B cell (primary cell): ENCODE measurements around the gene MS4A18. TPM values are rescaled to one million over a fixed set of nuclear protein-coding genes. Genes with fewer than 3 reads are reported as not detected.

Source experiments
- ATAC-seq: fragments of 200-7000 bp; cut with Tn5 transposase; one replicate; pipeline ENCODE4 v1.10.0; 2021; ENCODE audit warnings: low read depth, mild to moderate bottlenecking, moderate number of reproducible peaks, moderate library complexity
- CTCF ChIA-PET: fragments of 350-600 bp; sonication (Branson Sonifier 250); formaldehyde crosslinking; loops from one replicate; lab custom pipeline; 2021; ENCODE audit warnings: antibody characterized with exemption, inconsistent platforms; lab: Charles Lee
- POLR2A ChIA-PET: fragments of 350-600 bp; sonication (Branson Sonifier 250); formaldehyde crosslinking; loops from one replicate; lab custom pipeline; 2021; ENCODE audit warnings: antibody characterized with exemption; lab: Charles Lee
- DNase-seq: peaks from one replicate; pipeline ENCODE4 v3.0.0; 2013
- H2AFZ ChIP-seq: 2 replicates; pipeline ENCODE4 v1.6.1; 2012; ENCODE audit warnings: mild to moderate bottlenecking, low read depth, low read length; ENCODE audit not compliant: insufficient read depth, poor library complexity, severe bottlenecking
- H3K27ac ChIP-seq, 2 donors: 1 replicate in 1 of 2; 2 replicates in 1 of 2; pipeline ENCODE4 v1.5.1; 2012 to 2013; ENCODE audit warnings: low read length in 2 of 2, mild to moderate bottlenecking in 2 of 2, moderate library complexity in 1 of 2
- H3K27me3 ChIP-seq, 4 experiments: fragments of 200-600 bp in 1 of 4; sonication (generic) in 1 of 4; replicated peaks in 1 of 4; 1 replicate in 2 of 4; 2 replicates in 2 of 4; pipeline versions ENCODE4 v1.6.1 to v1.7.0; 2013 to 2016; ENCODE audit warnings: low read length in 3 of 4, mild to moderate bottlenecking in 2 of 4, mixed read lengths in 1 of 4, moderate library complexity in 1 of 4; ENCODE audit not compliant: insufficient read depth in 4 of 4, control insufficient read depth in 3 of 4; ENCODE audit errors: control extremely low read depth in 1 of 4
- H3K36me3 ChIP-seq, 2 experiments: replicated peaks in 1 of 2; 1 replicate in 1 of 2; 2 replicates in 1 of 2; pipeline versions ENCODE4 v1.6.1 to v1.7.1; 2013; ENCODE audit warnings: low read length in 1 of 2; ENCODE audit not compliant: insufficient read depth in 2 of 2, control insufficient read depth in 1 of 2; ENCODE audit errors: control extremely low read depth in 1 of 2, extremely low read depth in 1 of 2
- H3K4me1 ChIP-seq, 2 donors: fragments of 200-600 bp in 1 of 2; sonication (generic) in 1 of 2; 1 replicate in 1 of 2; 2 replicates in 1 of 2; pipeline versions ENCODE4 v1.5.1 to v1.6.1; 2013 to 2017; ENCODE audit warnings: low read length in 2 of 2; ENCODE audit not compliant: control insufficient read depth in 2 of 2, insufficient read depth in 2 of 2
- H3K4me2 ChIP-seq: replicated peaks from 2 replicates; pipeline ENCODE3; 2012; ENCODE audit warnings: mild to moderate bottlenecking, low read depth, low read length; ENCODE audit not compliant: poor library complexity, severe bottlenecking
- H3K4me3 ChIP-seq, 5 experiments: fragments of 200-600 bp in 1 of 5; sonication (generic) in 1 of 5; 1 replicate in 3 of 5; 2 replicates in 2 of 5; pipeline versions ENCODE4 v1.5.1 to v1.7.0; 2011 to 2016; ENCODE audit warnings: low read length in 4 of 5, mild to moderate bottlenecking in 4 of 5, low read depth in 2 of 5, control low read depth in 1 of 5, moderate library complexity in 1 of 5; ENCODE audit not compliant: insufficient read depth in 1 of 5; ENCODE audit errors: control extremely low read depth in 1 of 5, extremely low read depth in 1 of 5
- H3K79me2 ChIP-seq: fragments of 200-600 bp; sonication (generic); one replicate; pipeline ENCODE4 v1.6.0; 2016; ENCODE audit warnings: low read length; ENCODE audit not compliant: control insufficient read depth, insufficient read depth
- H3K9ac ChIP-seq: fragments of 200-600 bp; sonication (generic); 2 replicates; pipeline ENCODE4 v1.6.1; 2017; ENCODE audit warnings: mild to moderate bottlenecking, low read length, moderate library complexity
- H3K9me3 ChIP-seq, 3 donors: one replicate each; pipeline versions ENCODE4 v1.6.1 to v1.7.1; 2013; ENCODE audit warnings: low read length in 2 of 3; ENCODE audit not compliant: control insufficient read depth in 2 of 3, insufficient read depth in 1 of 3; ENCODE audit errors: control extremely low read depth in 1 of 3
- H4K20me1 ChIP-seq: 2 replicates; pipeline ENCODE4 v1.6.0; 2012; ENCODE audit warnings: mild to moderate bottlenecking, low read length; ENCODE audit not compliant: insufficient read depth, control insufficient read depth, poor library complexity, severe bottlenecking
- H3K27ac Mint-ChIP-seq: one replicate; pipeline ENCODE4 v1.8.0; 2021; ENCODE audit warnings: mixed read lengths
- H3K27me3 Mint-ChIP-seq: one replicate; pipeline ENCODE4 v1.8.0; 2021; ENCODE audit warnings: mixed read lengths
- H3K4me1 Mint-ChIP-seq: one replicate; pipeline ENCODE4 v1.8.0; 2021; ENCODE audit warnings: mixed read lengths
- H3K4me3 Mint-ChIP-seq: one replicate; pipeline ENCODE4 v1.8.0; 2021; ENCODE audit warnings: mixed read lengths
- H3K9me3 Mint-ChIP-seq: one replicate; pipeline ENCODE4 v1.8.0; 2022; ENCODE audit warnings: mixed read lengths; ENCODE audit not compliant: insufficient read depth
- EZH2 ChIP-seq: IDR thresholded peaks from 2 replicates; pipeline ENCODE4 v1.6.1; 2012; ENCODE audit warnings: borderline replicate concordance, low read depth, mild to moderate bottlenecking, moderate library complexity, low read length; ENCODE audit not compliant: insufficient read depth, poor library complexity, severe bottlenecking
- WGBS: methylation state at CpG from one replicate; pipeline ENCODE4 v1.1.5; 2013; ENCODE audit warnings: missing lambda C conversion rate; ENCODE audit not compliant: insufficient coverage; 5-methylcytosine and 5-hydroxymethylcytosine counted together
- intact Hi-C: fragments of 100-400 bp; cut with micrococcal nuclease; formaldehyde crosslinking; loops from one replicate; pipeline ENCODE4 v1.10.0; 2022
- polyA plus RNA-seq: library from polyadenylated mRNA; depleted of rRNA; stranded (reverse); fragments of >200 nt; gene quantifications from 2 replicates; pipeline ENCODE4 v1.2.3, GENCODE V29; 2012
- total RNA-seq, 2 donors: library from RNA; stranded (reverse); fragments of 120-200 nt in 1 of 2; gene quantifications; 1 replicate in 1 of 2; 2 replicates in 1 of 2; pipeline versions ENCODE4 v1.2.3 to v1.2.4, GENCODE V29; 2013 to 2022
- TF ChIP-seq, protein P1 (sequence below): fragments of 200-600 bp; IDR thresholded peaks from one replicate; pipeline ENCODE4 v1.8.0; 2022; ENCODE audit warnings: antibody characterized with exemption, mild to moderate bottlenecking

Gene MS4A18
- total and polyA plus RNA-seq, 2 donors (not counting 1 experiment from before 2014, with no cell fraction given) = not detected

DNA sequence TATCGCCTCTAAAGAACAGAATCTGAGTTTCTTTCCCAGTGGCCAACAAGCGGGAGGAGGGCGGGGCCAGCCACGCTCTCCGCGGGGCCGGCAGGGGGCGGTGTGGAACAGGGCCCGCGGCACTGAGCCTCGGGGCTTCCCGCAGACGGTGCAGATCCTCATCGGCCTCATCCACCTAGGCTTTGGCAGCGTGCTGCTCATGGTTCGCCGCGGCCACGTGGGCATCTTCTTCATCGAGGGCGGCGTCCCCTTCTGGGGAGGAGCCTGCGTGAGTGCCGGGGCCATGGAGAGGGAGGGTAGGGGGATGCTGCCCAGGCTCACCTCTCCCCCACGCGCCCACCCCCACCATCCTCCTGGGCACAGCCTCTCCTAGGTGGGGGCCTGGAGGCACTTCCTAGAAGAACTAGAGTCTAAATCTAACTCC is 42.9 kb downstream of the MS4A18 start:
- H3K36me3 ChIP-seq = no peaks in the 10 kb centered on the region
- H2AFZ ChIP-seq = no peak overlapping the region
- CTCF ChIA-PET = interaction anchor here (0.6 to 6.5 kb wide), 2 partner anchors 9 to 227 kb away, joined by 4 to 102 read pairs; no protein-coding TSS in a partner anchor
- peaks cover 0 to 31% (median 1%) of the 10 kb centered on the region in 4 experiments for H3K27me3 ChIP-seq
- intact Hi-C loops = no loop called here
- DNase-seq (peak; percentile 29), ATAC-seq (no peak)
- POLR2A ChIA-PET = no interaction called here
- no peak overlapping the region for H3K4me3 ChIP-seq
- no peak overlapping the region for H3K9ac ChIP-seq
- no peak overlapping the region for H3K27ac ChIP-seq
- no peak overlapping the region for H3K4me3 Mint-ChIP-seq
- no peaks in the 10 kb centered on the region for H4K20me1 ChIP-seq
- WGBS = 22% methylated on average over 15 of the region's 26 CpGs
- H3K9me3 ChIP-seq = peaks cover 0 to 8% (median 0%) of the 10 kb centered on the region in 3 donors
- H3K9me3 Mint-ChIP-seq = no peaks in the 10 kb centered on the region
- H3K4me1 Mint-ChIP-seq = peaks cover 24% of the 10 kb centered on the region
- no peak for TF ChIP-seq EZH2
- TF ChIP-seq, protein P1, sequence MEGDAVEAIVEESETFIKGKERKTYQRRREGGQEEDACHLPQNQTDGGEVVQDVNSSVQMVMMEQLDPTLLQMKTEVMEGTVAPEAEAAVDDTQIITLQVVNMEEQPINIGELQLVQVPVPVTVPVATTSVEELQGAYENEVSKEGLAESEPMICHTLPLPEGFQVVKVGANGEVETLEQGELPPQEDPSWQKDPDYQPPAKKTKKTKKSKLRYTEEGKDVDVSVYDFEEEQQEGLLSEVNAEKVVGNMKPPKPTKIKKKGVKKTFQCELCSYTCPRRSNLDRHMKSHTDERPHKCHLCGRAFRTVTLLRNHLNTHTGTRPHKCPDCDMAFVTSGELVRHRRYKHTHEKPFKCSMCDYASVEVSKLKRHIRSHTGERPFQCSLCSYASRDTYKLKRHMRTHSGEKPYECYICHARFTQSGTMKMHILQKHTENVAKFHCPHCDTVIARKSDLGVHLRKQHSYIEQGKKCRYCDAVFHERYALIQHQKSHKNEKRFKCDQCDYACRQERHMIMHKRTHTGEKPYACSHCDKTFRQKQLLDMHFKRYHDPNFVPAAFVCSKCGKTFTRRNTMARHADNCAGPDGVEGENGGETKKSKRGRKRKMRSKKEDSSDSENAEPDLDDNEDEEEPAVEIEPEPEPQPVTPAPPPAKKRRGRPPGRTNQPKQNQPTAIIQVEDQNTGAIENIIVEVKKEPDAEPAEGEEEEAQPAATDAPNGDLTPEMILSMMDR = peak; percentile 31
- H3K4me2 ChIP-seq = no peak overlapping the region
- no peak overlapping the region for H3K27ac Mint-ChIP-seq
- no peaks in the 10 kb centered on the region for H3K79me2 ChIP-seq
- peaks cover 35% of the 10 kb centered on the region for H3K27me3 Mint-ChIP-seq
- peaks cover 12 to 17% of the 10 kb centered on the region in 2 donors for H3K4me1 ChIP-seq

DNA sequence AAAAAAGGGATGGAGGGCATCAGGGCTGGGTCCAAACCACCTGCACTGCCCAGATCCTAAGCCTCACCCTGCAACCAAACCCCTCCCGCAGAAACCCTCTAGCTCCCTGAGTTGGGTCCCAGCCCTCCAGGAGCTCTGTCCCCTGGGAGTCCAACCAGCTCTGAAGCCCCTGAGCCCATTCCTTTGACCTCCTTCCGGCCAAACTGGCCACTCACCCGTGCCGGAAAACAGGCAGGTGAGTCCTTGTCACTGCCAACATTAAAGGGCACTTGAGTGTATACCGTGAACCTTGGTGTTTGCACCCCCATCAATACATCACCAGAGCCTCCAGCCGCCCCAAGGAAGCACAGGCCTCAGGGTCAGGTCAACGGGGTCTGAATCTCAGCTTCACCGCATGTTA is 43.7 kb downstream of the MS4A18 start:
- no peak overlapping the region for H3K4me3 Mint-ChIP-seq
- intact Hi-C loops = no loop called here
- H3K27me3 ChIP-seq = peaks cover 0 to 31% (median 1%) of the 10 kb centered on the region in 4 experiments
- CTCF ChIA-PET = interaction anchor here (0.6 kb wide), 1 partner anchor 227 kb away, joined by 4 read pairs; no protein-coding TSS in a partner anchor
- no peaks in the 10 kb centered on the region for H3K36me3 ChIP-seq
- TF ChIP-seq, protein P1 = no peak
- TF ChIP-seq EZH2 = no peak
- WGBS = 94% methylated on average over 6 of the region's 8 CpGs
- peaks cover 4 to 9% of the 10 kb centered on the region in 2 donors for H3K4me1 ChIP-seq
- POLR2A ChIA-PET = no interaction called here
- H3K27me3 Mint-ChIP-seq = peaks cover 35% of the 10 kb centered on the region
- H3K4me3 ChIP-seq = no peak overlapping the region
- peaks cover 16% of the 10 kb centered on the region for H3K4me1 Mint-ChIP-seq
- DNase-seq (no peak), ATAC-seq (no peak)
- H2AFZ ChIP-seq = no peak overlapping the region
- H3K9me3 Mint-ChIP-seq = no peaks in the 10 kb centered on the region
- H3K9ac ChIP-seq = no peak overlapping the region
- no peak overlapping the region for H3K27ac ChIP-seq
- H3K27ac Mint-ChIP-seq = no peak overlapping the region
- peaks cover 0 to 10% (median 0%) of the 10 kb centered on the region in 3 donors for H3K9me3 ChIP-seq
- H4K20me1 ChIP-seq = no peaks in the 10 kb centered on the region
- H3K4me2 ChIP-seq = no peak overlapping the region
- H3K79me2 ChIP-seq = no peaks in the 10 kb centered on the region
